Type B pancreatic cell (in vitro differentiated cells): ENCODE measurements around the gene SLCO1B1. TPM values are rescaled to one million over a fixed set of nuclear protein-coding genes. Genes with fewer than 3 reads are reported as not detected.
"Not testable (repeated sequence)": the region's sequence is repeated elsewhere in the genome, so short reads cannot be mapped to it uniquely, and the experiment has no call there.

ENCODE experiments used
- DNase-seq: peaks from one replicate; pipeline ENCODE4 v3.0.0; 2021; ENCODE audit warnings: mixed read lengths; ENCODE audit not compliant: unreplicated experiment; ENCODE audit errors: extremely low spot score
- H3K27ac Mint-ChIP-seq: 2 replicates; pipeline ENCODE4 v1.8.0; 2021; ENCODE audit warnings: mild to moderate bottlenecking, mixed read lengths
- H3K27me3 Mint-ChIP-seq: 2 replicates; pipeline ENCODE4 v1.8.0; 2021; ENCODE audit warnings: mixed read lengths
- H3K36me3 Mint-ChIP-seq: 2 replicates; pipeline ENCODE4 v1.8.0; 2021; ENCODE audit warnings: mixed read lengths
- H3K4me1 Mint-ChIP-seq: one replicate; pipeline ENCODE4 v1.8.0; 2021; ENCODE audit warnings: mixed read lengths; ENCODE audit not compliant: unreplicated experiment
- H3K4me3 Mint-ChIP-seq: 2 replicates; pipeline ENCODE4 v1.8.0; 2021; ENCODE audit warnings: mild to moderate bottlenecking, mixed read lengths
- H3K9me3 Mint-ChIP-seq: 2 replicates; pipeline ENCODE4 v1.8.0; 2021; ENCODE audit warnings: mixed read lengths
- CTCF ChIP-seq: fragments of 200-600 bp; sonication (generic); conservative IDR thresholded peaks from 2 replicates; pipeline ENCODE4 v1.5.0; 2021; ENCODE audit warnings: antibody characterized with exemption, mild to moderate bottlenecking
- total RNA-seq: library from RNA; stranded (reverse); gene quantifications from 2 replicates; pipeline ENCODE4 v1.2.1, GENCODE V29; 2021; ENCODE audit warnings: low replicate concordance

The SLCO1B1 gene
- total RNA-seq, 1 donor from 2014 or later = not detected

- Mint-ChIP-seq H3K4me3 (no peak overlapping the region), H3K4me1 (no peaks in the 10 kb centered on the region), H3K36me3 (no peaks in the 10 kb centered on the region), H3K27me3 (no peaks in the 10 kb centered on the region), H3K9me3 (no peaks in the 10 kb centered on the region), H3K27ac (no peak overlapping the region)
- no peak for TF ChIP-seq CTCF
- DNase-seq = no peak
Observed at GRCh38 chr12:21118760-21119159, 12.2 kb upstream of the SLCO1B1 start.

DNA sequence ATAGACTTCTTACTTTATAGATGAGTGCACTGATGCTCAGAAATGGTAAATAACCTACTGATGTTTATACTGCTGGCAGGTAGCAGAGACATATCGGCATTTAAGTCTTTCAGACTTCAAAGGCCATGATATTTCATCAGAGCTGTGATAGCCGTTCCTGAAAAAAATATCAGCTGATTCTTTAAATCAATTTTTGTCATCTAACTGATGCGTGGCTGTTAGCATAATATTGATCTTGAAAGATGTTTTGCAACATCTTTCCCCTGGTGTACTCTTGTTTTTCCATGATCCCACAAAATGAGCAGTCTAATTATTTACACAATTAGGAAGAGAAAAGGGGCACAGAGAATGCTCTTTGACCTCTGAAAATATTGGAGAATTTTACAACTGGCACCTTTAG, 1.6 kb upstream of the SLCO1B1 start:
- Mint-ChIP-seq H3K27ac (no peak overlapping the region), H3K4me1 (no peaks in the 10 kb centered on the region), H3K36me3 (no peaks in the 10 kb centered on the region), H3K27me3 (no peaks in the 10 kb centered on the region), H3K4me3 (no peak overlapping the region), H3K9me3 (no peaks in the 10 kb centered on the region)
- TF ChIP-seq CTCF = no peak
- no peak for DNase-seq

DNA sequence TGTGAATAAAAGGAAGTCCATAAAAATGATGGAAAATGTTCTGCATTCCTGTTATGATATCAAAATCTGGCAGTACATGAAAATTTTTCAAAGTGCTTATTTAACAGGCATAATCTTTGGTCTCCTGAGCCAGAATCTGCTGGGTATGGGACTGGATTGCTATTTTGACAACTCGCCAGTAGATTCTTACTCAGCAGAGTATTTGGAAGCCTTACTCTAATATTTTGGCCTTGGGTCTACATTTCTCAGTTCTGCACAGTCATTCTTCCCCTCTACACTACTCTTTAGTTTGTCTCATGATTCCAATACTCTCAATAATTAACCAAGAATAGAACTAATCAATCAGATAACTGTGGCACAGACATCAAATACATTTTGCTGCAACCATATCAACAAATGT, 1.1 kb upstream of the SLCO1B1 start:
- DNase-seq = no peak
- Mint-ChIP-seq H3K27me3 (no peaks in the 10 kb centered on the region), H3K36me3 (no peaks in the 10 kb centered on the region), H3K4me1 (no peaks in the 10 kb centered on the region), H3K4me3 (no peak overlapping the region), H3K9me3 (no peaks in the 10 kb centered on the region), H3K27ac (no peak overlapping the region)
- no peak for TF ChIP-seq CTCF

DNA sequence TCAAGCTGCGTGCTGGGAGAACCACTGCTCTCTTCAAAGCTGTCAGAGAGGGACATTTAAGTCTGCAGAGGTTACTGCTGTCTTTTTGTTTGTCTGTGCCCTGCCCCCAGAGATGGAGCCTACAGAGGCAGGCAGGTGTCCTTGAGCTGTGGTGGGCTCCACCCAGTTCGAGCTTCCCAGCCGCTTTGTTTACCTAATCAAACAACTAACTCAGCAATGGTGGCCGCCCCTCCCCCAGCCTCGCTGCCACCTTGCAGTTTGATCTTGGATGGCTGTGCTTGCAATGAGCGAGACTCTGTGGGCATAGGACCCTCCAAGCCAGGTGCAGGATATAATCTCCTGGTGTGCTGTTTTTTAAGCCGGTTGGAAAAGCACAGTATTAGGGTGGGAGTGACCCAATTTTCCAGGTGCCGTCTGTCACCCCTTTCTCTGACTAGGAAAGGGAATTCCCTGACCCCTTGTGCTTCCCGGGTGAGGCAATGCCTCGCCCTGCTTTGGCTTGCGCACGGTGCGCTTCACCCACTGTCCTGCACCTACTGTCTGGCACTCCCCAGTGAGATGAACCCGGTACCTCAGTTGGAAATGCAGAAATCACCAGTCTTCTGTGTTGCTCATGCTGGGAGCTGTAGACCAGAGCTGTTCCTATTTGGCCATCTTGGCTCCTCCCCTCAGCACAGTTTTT, 6.5 kb downstream of the SLCO1B1 start:
- not testable (repeated sequence) for H3K27ac Mint-ChIP-seq, H3K36me3 Mint-ChIP-seq, H3K9me3 Mint-ChIP-seq, H3K4me1 Mint-ChIP-seq, H3K4me3 Mint-ChIP-seq, H3K27me3 Mint-ChIP-seq, DNase-seq

DNA sequence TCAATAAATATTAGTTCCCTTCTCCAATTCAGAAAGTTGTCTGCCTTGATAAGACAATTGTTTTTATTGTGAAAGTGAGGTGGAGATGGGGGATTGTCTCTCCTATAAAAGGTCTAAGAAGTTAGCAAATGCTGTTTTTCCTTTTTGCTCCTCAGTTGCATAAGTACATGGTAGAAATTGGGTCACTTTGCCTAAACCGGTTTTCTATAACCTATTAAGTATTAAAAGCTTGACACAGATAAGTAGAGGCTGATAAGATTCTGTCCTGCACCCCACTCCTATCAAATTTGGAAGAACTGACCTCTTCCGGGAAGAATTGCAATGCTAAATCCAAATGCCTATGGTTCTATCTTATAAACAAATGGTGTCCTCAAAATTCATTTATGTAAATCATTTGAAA, 7.0 kb downstream of the SLCO1B1 start:
- no peak for TF ChIP-seq CTCF
- no peak for DNase-seq
- no peaks in the 10 kb centered on the region for H3K9me3 Mint-ChIP-seq
- H3K36me3 Mint-ChIP-seq = no peaks in the 10 kb centered on the region
- H3K27me3 Mint-ChIP-seq = no peaks in the 10 kb centered on the region
- H3K4me3 Mint-ChIP-seq = no peak overlapping the region
- H3K27ac Mint-ChIP-seq = no peak overlapping the region
- no peaks in the 10 kb centered on the region for H3K4me1 Mint-ChIP-seq

GRCh38 chr12:21144309-21144708, 13.3 kb downstream of the SLCO1B1 start:
- no peak for TF ChIP-seq CTCF
- H3K27ac Mint-ChIP-seq = no peak overlapping the region
- no peaks in the 10 kb centered on the region for H3K4me1 Mint-ChIP-seq

DNA sequence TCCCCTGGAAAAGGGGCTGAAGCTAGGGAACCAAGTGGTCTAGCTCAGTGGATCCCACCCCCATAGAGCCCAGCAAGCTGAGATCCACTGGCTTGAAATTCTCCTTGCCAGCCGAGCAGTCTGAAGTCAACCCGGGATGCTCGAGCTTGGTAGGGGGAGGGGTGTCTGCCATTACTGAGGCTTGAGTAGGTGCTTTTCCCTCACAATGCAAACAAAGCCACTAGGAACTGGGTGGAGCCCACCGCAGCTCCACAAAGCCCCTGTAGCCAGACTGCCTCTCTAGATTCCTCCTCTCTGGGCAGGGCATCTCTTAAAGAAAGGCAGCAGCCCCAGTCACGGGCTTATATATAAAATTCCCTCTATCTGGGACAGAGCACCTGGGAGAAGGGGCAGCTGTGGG, 18.9 kb downstream of the SLCO1B1 start:
- not testable (repeated sequence) for H3K4me3 Mint-ChIP-seq, H3K27me3 Mint-ChIP-seq, H3K36me3 Mint-ChIP-seq, DNase-seq, H3K27ac Mint-ChIP-seq, H3K4me1 Mint-ChIP-seq, H3K9me3 Mint-ChIP-seq

More at GRCh38 chr12:21144309-21144708, 13.3 kb downstream of the SLCO1B1 start:
- Mint-ChIP-seq H3K36me3 (no peaks in the 10 kb centered on the region), H3K9me3 (no peaks in the 10 kb centered on the region), H3K4me3 (no peak overlapping the region), H3K27me3 (no peaks in the 10 kb centered on the region)
- DNase-seq = no peak
